Cortex of kidney (tissue), 1 donor: ENCODE results near the gene FABP2.
"Not testable (repeated sequence)": the region's sequence is repeated elsewhere in the genome, so short reads cannot be mapped to it uniquely, and the experiment has no call there.

ENCODE experiments used
- DNase-seq: peaks from one replicate; lab custom pipeline; 2025; lab: John Stamatoyannopoulos, UW

FABP2 gene

DNA sequence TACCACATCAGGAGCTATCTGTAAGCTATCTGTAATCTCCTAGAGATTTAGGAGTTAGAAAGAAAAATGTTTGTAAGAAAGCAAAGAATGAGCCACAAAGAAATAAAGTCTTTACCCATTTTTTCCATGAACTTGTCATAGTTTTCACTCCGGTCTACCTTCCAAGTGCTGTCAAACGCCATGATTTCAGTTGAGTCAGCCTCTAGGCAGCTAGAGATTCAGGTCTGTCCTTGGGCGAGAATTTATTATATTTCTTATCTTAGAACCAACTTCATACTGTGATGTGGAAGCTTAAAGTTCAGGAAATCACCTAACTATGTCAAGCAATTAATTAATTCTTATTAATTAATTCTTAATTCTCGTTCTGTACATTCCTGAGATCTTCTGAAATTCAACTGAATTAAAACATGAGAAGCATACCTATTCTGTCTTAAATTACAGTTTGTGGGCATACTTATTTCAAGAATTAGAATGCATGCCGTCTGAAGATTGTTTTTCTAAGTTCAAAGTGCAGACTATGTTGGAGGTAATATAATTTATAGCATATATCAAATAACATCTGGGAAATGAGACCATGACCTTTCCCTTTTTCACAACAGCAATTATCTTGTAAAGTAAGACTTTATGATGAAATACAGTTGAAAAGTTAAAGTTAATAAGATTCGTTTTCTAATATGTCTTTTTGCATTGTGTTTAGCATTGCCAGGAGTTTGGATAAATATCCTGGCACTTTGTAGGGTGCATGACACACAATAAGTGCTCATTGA lies at the start of gene FABP2:
Gene FABP2 (minus strand): TSS at position 218 of the 767 bp plus-strand sequence. CDS start 36 bp downstream, at position 182.
- no peak for DNase-seq

DNA sequence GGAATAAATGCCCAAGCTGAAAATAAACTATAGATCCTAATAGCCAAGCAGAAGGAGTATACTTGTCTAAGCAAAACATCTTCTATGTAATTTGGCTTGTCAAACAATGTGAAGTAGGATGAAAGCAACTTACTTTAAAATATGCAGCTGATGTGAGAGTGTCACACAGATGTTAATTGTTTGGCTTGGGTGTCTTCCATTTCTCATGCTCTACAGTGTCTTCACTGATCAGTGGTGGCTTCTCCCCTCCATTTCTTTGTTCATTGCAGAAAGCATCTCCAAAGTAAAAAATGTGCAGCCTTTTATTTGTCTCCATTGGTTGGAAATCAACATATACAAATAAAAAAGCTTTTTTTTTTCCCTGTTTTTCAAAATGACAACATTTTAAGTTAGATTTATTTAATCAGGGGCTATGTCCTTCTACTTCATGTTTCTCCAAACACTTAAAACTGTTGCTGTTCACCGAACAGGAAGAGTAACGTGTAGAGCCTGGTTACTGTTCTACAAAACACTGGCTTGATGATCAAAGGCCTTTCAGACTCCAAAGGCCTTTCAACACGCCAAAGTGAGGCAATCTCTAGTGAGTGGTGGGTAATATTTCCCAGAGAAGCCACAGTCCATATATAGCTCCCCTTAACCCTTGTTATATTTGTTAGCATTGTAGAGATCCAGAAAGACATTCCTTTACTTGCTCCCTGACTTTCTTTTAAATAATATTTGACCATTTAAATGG lies 49.2 kb upstream of the FABP2 start:
- not testable (repeated sequence) for DNase-seq

DNA sequence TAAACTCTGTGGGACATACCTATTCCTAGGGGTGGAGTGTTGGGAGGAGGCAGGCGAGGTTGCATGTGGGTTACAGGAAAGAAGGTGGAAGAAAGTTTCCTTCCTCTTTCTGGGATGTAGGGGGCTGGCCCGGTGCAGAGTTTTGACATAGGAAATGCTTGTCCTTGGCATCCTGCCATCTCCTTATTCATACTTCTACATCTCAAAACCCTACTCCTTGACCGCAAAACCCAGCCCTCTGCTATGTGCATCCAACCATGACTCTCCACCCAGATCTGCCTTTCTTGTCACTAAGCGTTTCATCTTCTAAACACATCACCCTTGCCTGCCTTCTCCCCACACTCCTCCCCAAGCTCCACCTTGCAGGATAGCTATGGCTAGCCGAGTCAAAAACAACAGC lies 48.5 kb upstream of the FABP2 start:
- DNase-seq, result not testable (repeated sequence)

DNA sequence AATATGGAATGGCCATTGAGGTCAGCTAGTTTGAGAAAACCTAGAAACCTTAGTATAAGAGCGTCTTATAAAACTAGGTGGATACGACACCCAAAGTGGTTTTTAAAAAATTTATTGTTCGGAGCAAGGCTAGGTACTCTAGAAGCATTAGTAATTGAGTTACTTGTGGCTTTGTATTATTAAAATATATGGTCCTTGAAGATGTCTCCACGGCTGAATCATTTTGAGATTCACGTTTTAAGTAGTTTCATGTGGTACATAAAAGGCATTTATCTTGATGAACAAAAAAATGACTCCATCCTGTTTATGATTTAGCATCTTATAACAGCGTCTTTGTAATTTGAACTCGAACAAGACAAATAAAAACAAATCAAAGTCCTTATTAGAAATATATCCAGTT lies 44.9 kb upstream of the FABP2 start:
- DNase-seq, result not testable (repeated sequence)

DNA sequence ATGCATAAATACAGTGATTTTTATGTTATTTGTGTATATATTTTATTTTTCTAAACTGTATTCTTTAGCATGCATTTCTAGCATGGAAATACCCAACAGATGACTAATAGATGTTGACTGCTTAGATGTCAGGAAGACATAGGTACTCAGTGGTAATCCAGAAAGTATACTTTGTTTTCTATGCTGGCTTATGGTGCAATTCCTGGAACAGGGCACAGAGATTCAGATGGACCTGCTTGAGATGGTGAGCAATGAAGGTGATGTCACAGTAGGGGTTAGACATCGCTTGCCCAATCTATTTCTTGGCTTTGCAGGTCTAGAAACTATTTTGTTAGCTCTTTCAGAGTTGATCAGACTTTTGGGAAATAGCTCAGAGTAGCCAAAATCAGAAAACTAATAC lies 42.3 kb upstream of the FABP2 start:
- not testable (repeated sequence) for DNase-seq

DNA sequence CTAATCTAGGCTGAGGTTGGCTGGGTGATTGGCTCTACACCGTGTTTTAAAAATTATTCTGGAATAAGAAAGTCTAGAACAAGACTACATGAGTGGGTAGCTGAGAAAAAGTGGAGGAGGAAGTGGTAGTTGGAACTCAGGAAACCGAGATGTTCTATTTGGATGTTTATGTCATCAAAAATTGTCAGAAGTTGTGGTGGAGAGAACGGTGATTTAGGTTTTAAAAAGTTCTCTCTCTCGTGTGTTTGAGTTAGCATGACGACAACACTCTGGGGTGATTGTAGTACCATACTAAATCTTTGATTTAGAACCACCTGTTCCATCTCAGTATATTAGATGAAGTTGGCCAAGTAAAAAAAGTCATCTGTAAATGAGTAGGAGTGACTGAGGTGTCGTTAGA lies 41.4 kb upstream of the FABP2 start:
- not testable (repeated sequence) for DNase-seq

DNA sequence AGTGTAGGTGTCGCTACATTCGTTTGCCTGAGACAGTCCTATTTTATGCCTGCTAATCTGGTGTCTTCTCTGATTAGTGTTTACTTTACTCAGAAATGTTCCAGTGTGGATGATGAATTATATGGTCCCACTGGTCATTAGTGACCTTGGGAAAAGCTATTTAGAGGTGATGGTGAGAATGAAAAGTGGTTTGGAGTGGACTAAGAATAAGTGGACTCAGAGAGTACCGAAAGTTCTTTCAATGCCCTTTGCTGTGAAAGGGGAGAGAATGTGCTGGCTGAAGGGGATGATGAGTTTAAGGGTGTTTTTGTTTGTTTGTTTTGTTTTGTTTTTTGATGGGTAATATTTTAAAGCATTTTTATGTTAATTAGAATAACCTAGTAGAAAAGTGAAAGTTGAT lies 40.5 kb upstream of the FABP2 start:
- not testable (repeated sequence) for DNase-seq

DNA sequence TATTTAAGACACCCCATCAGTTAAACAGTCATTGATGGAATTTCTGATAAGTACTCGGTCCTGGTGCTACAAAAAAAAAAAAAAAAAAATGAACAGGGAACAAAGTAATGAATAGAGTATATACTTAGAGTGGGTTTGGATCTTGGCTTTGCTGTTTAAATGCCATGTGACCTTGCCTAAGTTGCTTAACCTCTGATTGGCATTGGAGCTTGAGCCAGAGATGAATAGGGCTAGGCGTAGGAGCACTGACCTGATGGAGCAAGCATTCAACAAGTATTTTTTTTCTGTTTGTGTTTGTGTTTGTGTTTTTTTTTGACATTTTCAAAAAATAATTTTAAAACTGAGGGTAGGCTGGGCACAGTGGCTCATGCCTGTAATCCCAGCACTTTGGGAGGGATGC lies 37.9 kb upstream of the FABP2 start:
- not testable (repeated sequence) for DNase-seq

DNA sequence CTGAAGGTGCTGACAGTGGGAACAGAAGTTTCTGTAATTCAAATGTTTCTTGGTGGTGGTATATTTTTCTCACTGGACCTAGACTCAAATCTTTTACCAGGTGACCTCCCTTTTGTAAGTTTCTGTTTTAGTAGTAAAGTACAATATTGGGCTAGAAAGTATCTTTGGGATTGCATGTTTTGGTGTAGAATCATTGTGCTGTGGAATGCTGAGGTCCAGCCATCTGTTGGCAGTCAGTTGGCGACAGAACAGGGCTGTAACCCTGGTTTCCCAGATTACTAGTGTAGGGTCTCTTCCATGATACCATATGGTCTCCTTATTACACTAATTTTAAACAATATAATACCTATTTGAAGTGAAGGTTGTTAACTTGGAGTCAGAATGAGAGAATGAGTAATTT lies 34.9 kb upstream of the FABP2 start:
- not testable (repeated sequence) for DNase-seq

DNA sequence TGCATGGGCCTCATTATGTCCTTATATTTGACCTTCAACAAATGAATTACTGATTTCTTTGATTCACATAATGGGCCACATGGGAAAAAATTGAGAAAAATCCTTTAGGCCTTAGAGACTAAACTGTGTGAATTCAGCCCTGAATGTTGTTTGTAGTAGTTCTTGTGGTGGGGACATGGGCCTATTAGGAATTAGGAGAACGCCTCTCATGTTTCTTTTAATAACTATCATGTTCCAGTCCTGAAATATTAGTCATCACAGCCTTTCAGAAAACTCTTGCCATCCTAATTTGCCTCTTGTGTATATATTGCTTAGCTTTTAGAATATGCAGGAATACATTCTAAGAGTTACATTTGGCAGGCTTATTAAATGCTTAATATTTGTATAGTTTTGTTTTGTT lies 34.1 kb upstream of the FABP2 start:
- DNase-seq, result not testable (repeated sequence)

DNA sequence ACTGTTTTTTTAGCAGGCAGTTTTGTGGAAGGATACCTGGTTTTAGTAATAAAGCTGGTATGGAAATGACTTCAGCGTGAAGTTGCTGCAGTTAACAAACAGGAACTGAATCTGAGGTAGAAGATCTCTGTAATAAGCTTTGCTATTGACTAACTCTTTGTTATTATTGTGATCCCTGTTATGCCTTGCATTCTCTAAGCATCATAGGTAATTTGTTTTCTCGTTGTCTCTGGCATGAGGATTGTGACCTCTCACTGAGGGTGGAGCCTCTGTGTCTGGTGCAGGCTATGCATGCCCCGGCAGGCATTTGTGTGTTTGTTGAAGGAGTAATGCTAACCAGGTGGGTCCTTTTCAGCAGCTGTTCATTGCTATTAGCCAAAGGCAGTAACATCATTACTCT lies 31.4 kb upstream of the FABP2 start:
- not testable (repeated sequence) for DNase-seq

DNA sequence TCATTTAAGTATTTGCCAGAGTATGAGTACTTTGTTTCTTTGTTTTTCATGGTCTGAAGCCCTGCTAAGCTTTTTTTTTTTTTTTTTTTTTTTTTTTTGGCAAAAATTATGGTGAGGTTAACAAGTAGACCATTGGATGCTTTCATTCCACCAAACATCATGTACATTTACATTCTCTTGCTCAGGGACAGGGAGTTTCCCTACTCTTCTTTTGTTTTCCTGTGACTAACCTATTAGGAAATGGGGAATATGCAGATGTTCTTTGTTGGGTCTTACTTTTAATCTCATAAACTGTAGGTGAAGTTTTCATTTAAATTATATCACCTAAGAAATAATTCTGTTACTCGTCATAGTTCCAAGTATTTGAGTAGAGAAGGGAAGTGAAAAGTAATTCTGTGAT lies 26.2 kb upstream of the FABP2 start:
- not testable (repeated sequence) for DNase-seq

DNA sequence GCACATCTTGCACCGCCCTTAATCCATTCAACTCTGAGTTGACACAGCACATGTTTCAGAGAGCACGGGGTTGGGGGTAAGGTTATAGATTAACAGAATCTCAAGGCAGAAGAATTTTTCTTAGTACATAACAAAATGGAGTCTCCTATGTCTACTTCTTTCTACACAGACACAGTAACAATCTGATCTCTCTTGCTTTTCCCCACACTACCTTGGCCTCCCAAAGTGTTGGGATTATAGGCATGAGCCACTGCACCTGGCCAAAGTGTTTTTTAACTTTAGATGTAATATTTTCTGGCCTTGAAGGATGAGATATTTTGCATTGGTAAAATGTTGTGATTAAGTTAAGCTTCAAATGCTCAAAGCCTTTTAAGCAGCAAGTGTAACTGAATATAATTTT lies 21.4 kb upstream of the FABP2 start:
- DNase-seq, result not testable (repeated sequence)

DNA sequence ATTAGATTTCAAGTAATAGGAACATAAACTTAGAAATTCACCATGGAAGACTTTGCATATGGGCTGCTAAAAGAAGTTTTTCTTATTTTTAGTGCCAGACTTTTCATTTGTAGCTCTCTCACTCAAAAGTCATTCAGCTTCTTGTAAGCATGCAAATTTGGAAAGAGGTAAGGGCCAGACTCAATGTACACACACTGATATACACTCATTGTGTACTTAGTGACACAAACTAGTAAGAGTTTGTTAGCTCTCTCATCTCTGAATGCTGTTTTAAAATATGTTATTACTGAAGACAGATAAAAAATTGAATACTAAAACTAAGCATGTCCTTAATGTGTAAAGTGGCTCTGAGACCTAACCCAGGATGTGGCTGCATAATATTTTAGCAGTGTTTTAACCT lies 18.0 kb upstream of the FABP2 start:
- not testable (repeated sequence) for DNase-seq

DNA sequence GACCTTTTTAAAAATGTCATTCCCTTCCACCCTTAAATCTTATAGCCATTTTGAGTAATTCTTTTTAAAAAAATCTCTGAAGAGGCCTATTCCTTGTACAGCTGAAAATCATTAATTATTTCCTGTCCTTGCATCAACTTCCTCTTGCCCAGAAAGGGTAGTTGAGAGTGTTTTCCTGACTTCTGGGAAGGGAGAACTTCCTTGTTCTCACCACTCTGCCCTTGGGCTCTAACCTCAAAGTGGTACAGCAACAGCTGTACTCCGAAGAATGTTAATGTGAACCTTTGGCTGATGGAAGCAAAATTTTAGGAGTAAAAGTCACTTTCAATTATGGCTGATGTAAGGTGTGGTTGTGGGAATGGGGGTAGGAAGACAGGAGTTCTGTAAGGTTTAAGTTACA lies 15.1 kb upstream of the FABP2 start:
- DNase-seq, result no peak

DNA sequence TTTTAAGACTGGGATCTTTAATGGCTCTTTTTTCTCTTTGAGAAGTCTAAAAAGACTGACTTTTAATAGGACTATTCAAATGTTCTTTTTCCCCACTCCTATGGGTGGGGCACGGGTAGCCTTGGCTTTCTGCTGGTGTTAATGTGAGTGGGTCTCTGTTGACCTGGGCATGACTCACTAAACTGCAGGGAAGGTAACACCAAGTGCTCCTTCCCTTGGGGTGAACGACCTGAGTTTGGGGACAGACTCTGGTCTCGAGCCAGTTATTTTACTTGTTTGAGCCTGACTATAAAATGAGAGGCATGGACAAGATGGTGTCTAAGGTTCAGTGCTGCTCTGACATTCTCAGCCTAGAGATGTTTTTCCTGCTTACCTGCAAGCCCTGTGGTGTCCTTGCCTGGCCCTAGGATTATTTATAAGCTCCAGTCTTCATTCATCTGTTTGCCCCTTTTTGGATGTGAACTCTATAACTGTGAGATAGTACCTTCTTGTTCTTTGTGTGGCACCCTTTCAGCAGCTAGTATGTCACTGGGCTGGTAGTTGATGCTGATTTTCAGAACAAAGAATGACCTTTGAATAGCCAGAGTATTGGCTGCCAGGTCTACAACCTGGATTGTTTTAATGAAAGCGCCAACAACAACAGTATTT lies 14.5 kb upstream of the FABP2 start:
- DNase-seq, result not testable (repeated sequence)

DNA sequence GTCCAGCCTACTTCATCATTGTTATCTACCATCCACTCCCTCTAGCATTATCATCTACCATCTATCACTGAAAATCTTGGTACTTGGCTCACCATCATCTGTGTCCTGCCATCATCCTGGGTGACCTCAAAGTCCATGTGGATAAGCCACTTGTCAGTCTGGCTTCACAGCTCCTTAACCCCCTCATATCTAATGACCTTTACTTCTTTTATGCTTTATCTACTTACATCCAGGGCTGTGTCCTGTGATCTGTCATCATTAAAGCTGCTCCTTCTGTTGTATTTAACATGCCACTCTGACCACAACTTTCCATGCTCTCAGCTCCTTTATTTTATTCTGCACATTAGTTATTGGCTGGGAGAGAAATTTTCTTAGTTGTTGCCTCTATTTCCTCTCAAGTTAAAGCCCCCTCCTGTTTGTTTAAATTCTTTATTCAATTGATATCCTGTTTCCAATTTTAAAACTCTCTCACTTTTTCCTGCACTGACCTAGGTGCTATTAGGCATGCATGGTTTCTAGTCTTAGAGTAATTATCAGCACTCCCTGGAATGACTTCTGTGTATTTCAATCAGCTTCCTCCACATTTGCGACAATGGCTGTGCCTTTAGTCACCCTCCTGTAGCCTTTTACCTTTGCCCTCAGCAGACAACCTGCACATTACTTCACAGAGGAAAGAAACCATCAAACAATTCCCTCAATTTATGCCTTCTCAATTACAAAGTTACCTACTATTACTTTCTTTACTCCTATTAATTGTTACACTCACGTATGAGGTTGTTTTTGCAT lies 8.1 kb upstream of the FABP2 start:
- no peak for DNase-seq

DNA sequence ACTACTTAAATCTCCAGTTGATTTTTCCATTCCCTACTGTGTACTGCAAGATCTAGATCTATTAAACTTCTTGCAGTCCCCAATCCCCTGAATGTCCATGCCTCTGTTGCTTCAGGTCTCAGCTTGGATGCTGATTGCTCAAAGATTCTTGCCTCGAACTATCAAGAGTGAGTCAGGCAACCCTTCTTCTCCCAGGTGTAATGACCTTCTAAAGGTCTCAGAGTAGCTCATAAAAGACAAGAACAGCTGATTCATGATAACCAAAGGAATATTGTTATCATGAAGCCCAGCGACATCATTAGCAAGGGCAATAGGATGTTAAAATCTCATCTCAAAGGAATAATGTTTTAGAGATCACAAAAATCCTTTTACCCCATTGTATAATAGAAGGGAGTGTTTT lies 6.8 kb upstream of the FABP2 start:
- no peak for DNase-seq

DNA sequence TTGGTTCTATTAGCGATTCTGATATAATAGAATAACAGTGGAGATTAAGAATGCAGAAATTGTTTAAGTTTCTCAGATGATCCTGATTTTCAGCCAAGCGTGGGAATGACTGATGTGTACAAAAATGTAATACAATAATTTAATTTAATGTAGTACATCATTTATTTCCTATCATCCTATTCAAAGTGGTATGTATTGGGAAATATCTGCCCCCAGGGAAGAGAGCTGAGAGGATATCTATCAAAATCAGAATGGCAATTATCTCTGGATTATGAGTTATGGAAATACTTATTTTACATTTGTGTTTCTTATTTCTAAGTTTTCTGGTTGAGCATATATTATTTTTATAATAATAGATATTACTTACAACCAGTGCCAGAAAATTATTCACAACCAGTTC lies 3.9 kb downstream of the FABP2 start:
- DNase-seq, result no peak

DNA sequence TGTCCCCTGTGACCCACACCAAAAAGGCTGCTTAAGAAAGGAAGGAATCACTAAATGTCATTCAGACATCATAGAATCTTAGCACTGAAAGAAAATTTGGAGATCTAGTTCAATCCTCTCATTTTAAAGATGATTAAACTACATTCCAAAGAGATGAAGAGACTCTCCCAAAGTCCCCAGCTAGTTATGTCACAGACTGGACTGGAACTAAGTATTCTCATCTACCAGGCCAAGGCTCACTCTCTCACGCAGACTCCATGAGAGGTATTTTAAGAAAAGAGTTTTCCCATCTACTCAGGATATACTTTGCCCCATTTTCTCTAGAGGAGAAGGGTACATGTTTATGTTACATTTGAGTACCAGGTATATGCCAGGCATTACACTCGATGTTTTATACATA lies 6.9 kb downstream of the FABP2 start:
- DNase-seq, result no peak

DNA sequence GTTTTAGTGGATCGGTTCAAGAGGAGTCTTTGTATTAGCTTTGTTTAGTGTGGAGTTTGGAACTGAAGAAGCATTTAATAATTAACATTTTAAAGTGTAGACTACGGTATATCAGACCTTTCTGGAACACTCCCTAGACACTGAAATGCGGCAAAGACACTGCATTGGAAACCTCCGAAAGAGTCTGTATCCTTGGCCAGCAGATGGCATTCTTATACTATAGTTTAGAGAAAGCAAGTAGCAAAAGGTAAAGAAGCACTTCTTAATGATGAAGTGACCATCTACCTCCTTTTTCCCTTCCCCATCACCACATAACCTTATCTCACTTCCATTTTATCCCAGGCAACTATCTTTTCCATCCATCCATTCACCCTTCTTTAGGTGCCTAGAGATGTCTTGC lies 7.6 kb downstream of the FABP2 start:
- no peak for DNase-seq

DNA sequence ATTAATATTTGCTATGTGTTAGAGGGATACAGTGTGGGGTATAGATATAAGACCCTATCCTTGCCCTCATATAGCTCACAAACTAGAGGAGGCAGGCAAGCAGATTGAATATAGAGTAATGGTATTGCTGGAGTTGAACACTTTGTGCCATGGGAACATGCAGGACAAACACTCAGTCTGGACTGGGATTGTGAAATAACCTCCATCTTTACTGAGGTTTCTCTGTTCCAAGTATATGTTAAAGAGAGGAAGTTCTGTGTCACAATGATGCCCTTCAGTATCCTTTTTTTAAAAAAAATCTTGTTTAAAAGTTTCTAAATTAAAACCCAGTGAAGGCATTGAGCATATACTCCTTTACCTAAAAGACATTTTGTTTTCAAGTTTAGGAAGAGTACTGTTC lies 8.7 kb downstream of the FABP2 start:
- no peak for DNase-seq
